CD4-positive, alpha-beta T cell treated with Interleukin-17A for 1 hour (primary cell): ENCODE data around the gene MFN1.

ENCODE experiments used
- DNase-seq: peaks from one replicate; pipeline ENCODE4 v3.0.0-alpha.2; 2020

Gene MFN1

GRCh38 chr3:179348325-179349013 lies 960 bp downstream of the MFN1 start:
- DNase-seq = peak; percentile 13

GRCh38 chr3:179355996-179356395 lies 8.5 kb downstream of the MFN1 start:
- no peak for DNase-seq

- no peak for DNase-seq
These were observed 15.8 kb downstream of the MFN1 start for GRCh38 chr3:179363332-179363731.

- no peak for DNase-seq
These were observed 22.1 kb downstream of the MFN1 start for GRCh38 chr3:179369621-179370020.

- no peak for DNase-seq
These were observed 26.4 kb downstream of the MFN1 start for GRCh38 chr3:179373938-179374337.

- no peak for DNase-seq
These were observed 27.8 kb downstream of the MFN1 start for GRCh38 chr3:179375091-179375999.

- no peak for DNase-seq
These were observed 29.0 kb downstream of the MFN1 start for GRCh38 chr3:179376474-179376873.

- DNase-seq = no peak
These were observed 44.4 kb downstream of the MFN1 start for GRCh38 chr3:179391906-179392305.

GRCh38 chr3:179398574-179399231 lies 51.2 kb downstream of the MFN1 start:
- no peak for DNase-seq

- DNase-seq = no peak
These were observed 54.1 kb downstream of the MFN1 start for GRCh38 chr3:179401561-179401960.

GRCh38 chr3:179402963-179403362 lies 55.5 kb downstream of the MFN1 start:
- DNase-seq = no peak

GRCh38 chr3:179404307-179404706 lies 56.8 kb downstream of the MFN1 start:
- no peak for DNase-seq

GRCh38 chr3:179410331-179410730 lies 62.8 kb downstream of the MFN1 start:
- DNase-seq = no peak

GRCh38 chr3:179410999-179411398 lies 63.5 kb downstream of the MFN1 start:
- DNase-seq = no peak

- no peak for DNase-seq
These were observed 67.3 kb downstream of the MFN1 start for GRCh38 chr3:179414804-179415203.

- no peak for DNase-seq
These were observed 67.9 kb downstream of the MFN1 start for GRCh38 chr3:179415377-179415776.

- DNase-seq = no peak
These were observed 69.2 kb downstream of the MFN1 start for GRCh38 chr3:179416681-179417080.

- no peak for DNase-seq
These were observed 71.1 kb downstream of the MFN1 start for GRCh38 chr3:179418610-179419009.

GRCh38 chr3:179421500-179421899 lies 74.0 kb downstream of the MFN1 start:
- no peak for DNase-seq

- DNase-seq = no peak
These were observed 77.6 kb downstream of the MFN1 start for GRCh38 chr3:179425075-179425474.

GRCh38 chr3:179428876-179429548 lies 81.5 kb downstream of the MFN1 start:
- no peak for DNase-seq

GRCh38 chr3:179430277-179430870 lies 82.9 kb downstream of the MFN1 start:
- no peak for DNase-seq

- no peak for DNase-seq
These were observed 84.5 kb downstream of the MFN1 start for GRCh38 chr3:179432021-179432420.
